Smooth muscle cell of the brain vasculature (primary cell): Measurements from ENCODE around the gene GNAI2.
A peak's percentile ranks its signal among the peaks of the same experiment; 100 is the strongest.
"Not testable (repeated sequence)": the region's sequence is repeated elsewhere in the genome, so short reads cannot be mapped to it uniquely, and the experiment has no call there.

ENCODE experiments used
- DNase-seq: peaks from one replicate; pipeline ENCODE4 v3.0.0-alpha.2; 2012; ENCODE audit warnings: low read depth, low spot score

Gene GNAI2

GRCh38 chr3:50245251-50245745 lies 9.3 kb downstream of the GNAI2 start:
- no peak for DNase-seq

GRCh38 chr3:50245831-50246516 lies 10.0 kb downstream of the GNAI2 start:
- DNase-seq = peak; percentile 82

GRCh38 chr3:50246517-50246954 lies 10.5 kb downstream of the GNAI2 start:
- peak; percentile 80 for DNase-seq

- DNase-seq = no peak
These were observed 12.4 kb downstream of the GNAI2 start for GRCh38 chr3:50248387-50248786.

GRCh38 chr3:50249457-50249856 lies 13.5 kb downstream of the GNAI2 start:
- DNase-seq = no peak

GRCh38 chr3:50250514-50250913 lies 14.5 kb downstream of the GNAI2 start:
- DNase-seq = no peak

- no peak for DNase-seq
These were observed 15.2 kb downstream of the GNAI2 start for GRCh38 chr3:50251220-50251619.

- no peak for DNase-seq
These were observed 18.7 kb downstream of the GNAI2 start for GRCh38 chr3:50254577-50255250.

- no peak for DNase-seq
These were observed 19.2 kb downstream of the GNAI2 start for GRCh38 chr3:50255251-50255615.

- DNase-seq = no peak
These were observed 21.2 kb downstream of the GNAI2 start for GRCh38 chr3:50256978-50257890.

GRCh38 chr3:50258029-50258680 lies 22.2 kb downstream of the GNAI2 start:
- no peak for DNase-seq

- DNase-seq = no peak
These were observed 23.0 kb downstream of the GNAI2 start for GRCh38 chr3:50258979-50259378.

- no peak for DNase-seq
These were observed 23.5 kb downstream of the GNAI2 start for GRCh38 chr3:50259432-50260026.

- no peak for DNase-seq
These were observed 24.3 kb downstream of the GNAI2 start for GRCh38 chr3:50260027-50260941.

GRCh38 chr3:50260942-50261441 lies 25.0 kb downstream of the GNAI2 start:
- DNase-seq = no peak

GRCh38 chr3:50261505-50261904 lies 25.5 kb downstream of the GNAI2 start:
- no peak for DNase-seq

GRCh38 chr3:50262200-50262599 lies 26.2 kb downstream of the GNAI2 start:
- DNase-seq = not testable (repeated sequence)

- DNase-seq = no peak
These were observed 26.8 kb downstream of the GNAI2 start for GRCh38 chr3:50262778-50263177.

- DNase-seq = no peak
These were observed 27.7 kb downstream of the GNAI2 start for GRCh38 chr3:50263478-50264382.
